Measurements from ENCODE around the gene SH3GLB2.
A peak's percentile ranks its signal among the peaks of the same experiment; 100 is the strongest.
"Not testable (repeated sequence)": the region's sequence is repeated elsewhere in the genome, so short reads cannot be mapped to it uniquely, and the experiment has no call there.

SH3GLB2 gene

DNA sequence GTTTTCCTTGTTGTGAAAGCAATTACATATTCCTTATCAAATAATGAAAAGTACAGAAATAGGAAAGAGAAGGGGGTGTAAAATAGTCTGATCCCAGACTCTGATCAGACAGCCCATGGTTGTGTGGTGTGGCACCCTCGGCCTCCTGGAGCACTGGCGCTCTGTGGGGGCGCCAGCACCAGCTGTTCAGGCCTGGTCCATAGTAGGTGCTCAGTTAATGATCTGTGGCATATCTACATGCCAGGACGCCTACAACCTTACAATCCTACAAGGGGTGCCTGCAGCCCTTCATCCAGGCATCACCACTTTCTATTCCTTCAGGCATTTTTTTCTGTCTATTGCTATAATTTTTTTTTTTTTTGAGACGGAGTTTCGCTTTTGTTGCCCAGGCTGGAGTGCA, 24.9 kb upstream of the SH3GLB2 start:
- no peak for DNase-seq (ENCODE audit: low read depth in 2 of 2)

DNA sequence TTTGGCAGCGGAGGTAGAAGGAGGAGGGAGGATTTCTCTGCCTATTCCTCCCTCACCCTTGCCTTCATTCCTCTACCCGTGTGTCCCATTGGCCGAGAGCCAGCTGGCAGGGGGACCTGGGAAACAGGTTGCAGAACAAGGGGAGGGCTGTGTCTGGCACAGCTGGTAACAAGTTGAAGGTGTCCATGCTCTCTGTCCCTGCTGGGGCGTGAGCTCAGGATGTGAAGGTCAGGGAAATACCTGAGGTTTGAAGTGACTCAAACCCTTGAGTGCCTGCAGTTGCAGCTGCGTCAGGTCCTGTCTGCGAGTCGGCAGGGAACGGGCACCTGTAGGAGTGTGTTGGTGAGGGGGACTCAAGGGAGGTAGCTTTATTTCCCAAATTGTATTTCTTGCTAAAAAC, 24.5 kb upstream of the SH3GLB2 start:
- no peak for DNase-seq (ENCODE audit: low read depth in 2 of 2)

DNA sequence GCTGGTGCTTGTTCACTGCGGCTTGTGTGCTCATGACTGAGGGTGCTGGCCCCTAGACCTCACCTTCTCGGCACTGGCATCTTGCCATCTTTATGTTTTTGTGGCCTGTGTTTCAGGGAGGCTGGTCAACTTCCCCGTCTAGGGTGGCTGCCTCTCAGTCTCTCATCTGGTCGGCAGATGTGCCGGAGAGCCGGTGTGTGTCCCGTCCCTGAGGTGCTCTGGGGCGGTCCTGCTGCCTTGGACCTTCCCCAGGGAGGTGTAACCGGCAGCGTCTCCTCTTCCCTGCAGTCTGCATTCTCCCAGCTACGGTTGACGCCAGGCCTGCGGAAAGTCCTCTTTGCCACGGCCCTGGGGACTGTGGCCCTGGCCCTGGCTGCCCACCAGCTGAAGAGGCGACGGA, 13.9 kb upstream of the SH3GLB2 start:
- no peak for DNase-seq (ENCODE audit: low read depth in 2 of 2)

DNA sequence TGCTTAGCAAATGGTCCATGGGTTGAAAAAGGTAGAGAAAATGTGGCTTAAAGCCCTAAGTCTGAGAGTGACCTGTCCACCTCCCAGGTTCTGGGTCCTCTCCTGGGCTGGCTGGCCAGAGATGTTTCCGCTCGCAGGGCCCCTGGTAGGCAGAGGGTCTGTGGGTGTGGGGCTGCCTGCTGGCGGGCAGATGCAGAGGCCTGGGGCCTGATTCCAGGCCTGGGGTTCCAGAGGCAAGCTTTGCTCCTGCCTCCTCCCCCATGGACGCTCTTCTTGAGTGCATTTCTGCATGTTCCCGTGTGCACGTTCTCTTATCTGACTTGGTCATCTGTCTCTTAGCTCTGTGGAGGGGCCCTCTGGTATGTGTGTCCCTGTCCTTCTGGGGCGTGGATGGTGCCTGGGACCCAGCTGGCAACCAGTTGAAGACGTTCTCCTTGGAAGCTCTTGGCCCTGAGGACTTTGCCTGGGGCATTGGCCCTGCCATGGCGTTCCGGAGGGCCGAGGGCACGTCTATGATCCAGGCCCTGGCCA, 12.0 kb upstream of the SH3GLB2 start:
- DNase-seq (ENCODE audit: low read depth in 2 of 2): no peak

DNA sequence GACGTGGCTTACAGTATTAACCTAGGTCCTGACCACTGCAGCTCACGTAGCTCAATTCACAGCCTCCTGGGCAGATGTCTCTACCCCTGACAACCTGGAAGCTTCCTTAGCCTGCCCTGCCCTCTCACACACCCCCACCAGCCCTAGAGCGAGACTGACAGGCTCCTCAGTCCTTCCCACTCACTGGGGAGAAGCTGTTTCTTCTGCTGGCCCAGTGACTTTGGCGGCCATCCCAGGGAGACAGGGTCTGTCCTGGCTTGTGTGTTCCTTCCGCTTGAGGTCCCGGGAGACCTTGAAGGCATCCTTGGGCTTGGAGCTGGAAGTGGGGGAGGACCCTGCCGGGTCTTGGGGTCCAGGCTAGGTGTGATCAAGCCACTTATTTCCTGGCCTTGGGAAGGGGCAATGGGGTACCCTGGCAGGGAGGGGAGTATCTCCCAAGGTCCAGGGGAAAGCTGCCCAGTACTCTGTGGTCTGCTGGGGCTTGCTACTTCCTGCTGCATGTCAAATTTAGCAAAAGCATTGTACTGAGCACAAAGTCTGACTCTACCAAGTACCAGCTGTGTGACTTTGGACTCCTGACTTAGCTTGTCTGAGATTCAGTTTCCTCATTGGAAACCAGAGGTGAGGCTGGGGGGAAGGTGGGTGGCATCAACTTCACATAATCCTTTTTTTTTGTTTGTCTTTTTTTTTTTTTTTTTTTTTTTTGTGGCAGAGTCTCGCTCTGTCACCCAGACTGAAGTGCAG, 10.2 kb upstream of the SH3GLB2 start:
- DNase-seq (ENCODE audit: low read depth in 2 of 2): no peak

DNA sequence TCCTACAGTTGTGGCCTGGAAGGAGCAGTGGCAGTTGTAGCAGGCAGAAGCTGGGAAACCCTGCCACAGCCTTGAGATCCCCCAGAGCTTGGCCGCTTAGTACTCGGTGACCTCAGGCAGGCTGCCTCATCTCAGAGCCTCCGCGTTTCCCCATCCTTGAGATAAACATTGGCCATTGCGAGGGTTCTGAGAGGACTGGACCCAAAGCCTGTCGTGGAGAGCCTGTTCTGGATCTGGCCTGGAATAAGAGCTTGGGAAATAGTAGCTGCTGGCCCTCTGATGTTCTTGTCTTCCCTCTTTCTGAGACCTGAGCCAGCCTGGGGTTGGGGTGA, 9.6 kb upstream of the SH3GLB2 start:
- DNase-seq (ENCODE audit: low read depth in 2 of 2): no peak

DNA sequence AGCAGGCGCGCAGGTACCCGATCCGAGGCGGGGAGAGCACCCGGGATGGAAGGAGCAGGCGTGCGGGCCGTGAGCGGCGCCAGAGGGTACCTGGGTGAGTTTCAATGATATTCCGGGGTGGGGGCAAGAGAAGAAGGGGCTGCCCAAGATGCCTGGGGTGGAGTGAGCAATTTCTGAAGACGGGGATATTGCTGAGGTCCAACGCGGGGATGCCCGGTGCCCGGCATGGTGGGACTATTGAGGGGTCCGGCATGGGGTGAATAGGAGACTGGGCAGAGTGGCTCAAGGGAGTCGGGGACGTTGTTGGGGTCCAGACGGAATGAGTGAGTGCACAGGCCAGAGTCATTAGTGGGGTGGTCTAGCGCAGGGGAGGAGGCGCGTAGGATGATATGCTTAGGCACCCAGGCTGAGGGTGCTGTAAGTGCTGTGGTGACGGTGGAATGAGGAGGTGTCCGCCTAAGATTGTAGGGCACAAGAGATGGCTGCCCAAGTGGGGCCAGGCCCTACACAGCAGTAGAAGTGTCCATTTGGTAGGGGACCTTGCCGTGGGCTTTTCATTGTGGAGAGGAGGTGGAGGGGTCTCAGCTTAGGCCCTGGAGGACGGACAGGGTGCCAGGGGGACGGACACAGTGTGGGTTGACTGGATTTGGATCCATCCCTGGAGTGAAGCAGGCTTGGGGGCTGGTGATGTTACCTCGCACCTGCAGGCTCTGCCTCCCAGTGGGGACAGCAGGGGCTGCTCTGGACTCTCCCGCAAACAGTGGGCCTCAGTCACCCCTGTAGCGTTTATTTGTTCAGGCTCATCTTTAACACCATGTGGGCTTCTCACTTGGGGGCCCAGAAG, 9.0 kb upstream of the SH3GLB2 start:
- DNase-seq (ENCODE audit: low read depth in 2 of 2): no peak

DNA sequence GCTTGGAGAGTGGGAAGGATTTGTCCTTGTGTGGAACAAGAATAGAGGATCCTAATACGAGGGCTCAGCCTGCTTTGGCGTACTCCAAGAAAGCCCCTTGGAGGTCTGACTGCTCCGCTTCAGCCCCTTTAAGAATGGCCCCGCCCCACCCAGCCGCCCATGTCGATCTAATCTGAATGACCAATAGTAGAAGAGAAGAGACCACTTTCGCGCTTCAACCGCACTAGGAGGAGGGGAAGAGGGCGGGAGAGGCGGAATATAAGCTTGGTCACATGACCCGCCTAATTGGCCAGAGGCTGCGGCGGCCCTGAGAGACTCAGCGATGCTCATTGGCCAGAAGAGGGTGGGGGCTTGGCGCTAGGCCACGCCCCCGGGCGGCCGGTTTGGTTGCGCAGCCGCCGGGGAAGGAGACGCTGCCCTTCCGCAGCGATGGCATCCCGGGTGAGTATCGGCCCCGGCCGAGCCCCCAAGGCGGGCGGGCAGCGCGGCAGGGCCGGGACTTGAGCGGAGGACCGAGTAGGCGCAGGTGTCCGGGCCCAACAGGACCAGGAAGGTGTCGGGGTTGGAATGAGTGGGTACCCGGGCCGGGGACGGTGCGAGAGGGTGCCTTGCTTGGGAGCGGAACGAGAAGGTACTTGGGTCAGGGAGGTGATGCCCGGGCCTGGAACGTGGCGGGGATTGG, 8.3 kb upstream of the SH3GLB2 start, which contains the start of gene MIGA2:
MIGA2 (plus strand) TSS at position 386 of the 682 bp plus-strand sequence. CDS start 3,969 bp downstream, outside the sequence.
- DNase-seq (ENCODE audit: low read depth in 2 of 2): peak; percentile 83 to 93

DNA sequence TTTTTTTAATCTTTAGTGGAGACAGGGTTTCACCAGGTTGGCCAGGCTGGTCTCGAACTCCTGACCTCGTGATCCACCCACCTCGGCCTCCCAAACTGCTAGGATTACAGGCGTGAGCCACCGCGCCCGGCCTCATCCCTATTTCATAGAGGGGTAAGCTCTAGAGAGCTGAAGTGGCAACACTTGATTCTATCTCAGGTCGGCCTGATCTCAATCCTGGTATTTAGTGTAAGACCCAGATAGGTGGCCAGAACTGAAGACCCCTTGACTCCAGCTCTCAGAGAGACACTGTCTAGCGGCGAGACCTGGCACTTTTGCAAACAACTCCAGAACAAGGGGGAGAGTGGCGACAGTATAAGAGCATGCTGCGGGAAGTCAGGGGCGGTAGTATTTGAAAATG, 7.7 kb upstream of the SH3GLB2 start:
- DNase-seq (ENCODE audit: low read depth in 2 of 2): not testable (repeated sequence)

DNA sequence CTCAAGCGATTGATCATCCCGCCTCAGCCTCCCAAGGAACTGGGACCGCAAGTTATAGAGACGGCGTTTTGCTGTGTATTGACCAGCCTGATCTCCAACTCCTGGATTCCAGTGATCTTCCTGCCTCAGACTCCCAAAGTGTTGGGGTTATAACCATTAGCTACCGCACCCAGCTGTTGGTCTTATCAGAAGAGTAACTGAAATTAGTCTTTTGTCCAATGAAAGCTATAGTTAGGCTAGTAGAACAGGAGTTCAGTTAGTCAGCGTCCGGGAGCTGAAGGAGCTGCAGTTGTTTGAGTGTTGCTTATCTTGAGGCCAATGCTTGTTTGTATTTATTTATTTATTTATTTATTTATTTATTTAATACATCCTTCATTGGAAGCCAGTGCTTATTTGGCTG, 5.1 kb upstream of the SH3GLB2 start:
- no peak for DNase-seq (ENCODE audit: low read depth in 2 of 2)

DNA sequence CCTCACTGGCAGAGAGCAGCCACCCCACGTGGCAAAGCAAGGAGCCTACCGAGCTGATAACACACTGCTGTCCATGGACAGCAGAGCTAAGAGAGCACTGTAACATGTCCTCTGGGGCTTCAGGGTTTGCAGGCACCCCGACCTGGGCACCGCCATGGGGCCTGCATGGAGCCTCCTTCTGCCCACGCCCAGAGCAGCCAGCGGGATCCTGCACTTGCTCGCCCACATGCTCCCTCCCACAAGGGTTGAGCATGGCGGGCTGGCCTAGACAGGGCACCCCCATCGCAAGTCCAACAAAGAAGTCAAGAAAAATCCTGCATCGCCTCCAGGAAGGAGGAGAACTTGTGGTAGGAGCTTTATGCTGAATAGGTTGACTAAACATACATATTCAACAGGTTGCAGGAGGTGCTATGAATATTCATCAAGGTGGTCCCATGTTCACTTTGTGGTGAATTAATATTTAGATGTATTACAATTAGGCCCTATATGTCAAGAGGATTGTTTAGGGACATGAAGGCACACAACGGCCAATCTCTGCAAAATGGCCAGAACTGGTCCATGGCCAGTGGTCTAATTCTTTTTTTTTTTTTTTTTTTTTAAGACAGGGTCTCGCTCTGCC, 4.5 kb upstream of the SH3GLB2 start:
- no peak for DNase-seq (ENCODE audit: low read depth in 2 of 2)

DNA sequence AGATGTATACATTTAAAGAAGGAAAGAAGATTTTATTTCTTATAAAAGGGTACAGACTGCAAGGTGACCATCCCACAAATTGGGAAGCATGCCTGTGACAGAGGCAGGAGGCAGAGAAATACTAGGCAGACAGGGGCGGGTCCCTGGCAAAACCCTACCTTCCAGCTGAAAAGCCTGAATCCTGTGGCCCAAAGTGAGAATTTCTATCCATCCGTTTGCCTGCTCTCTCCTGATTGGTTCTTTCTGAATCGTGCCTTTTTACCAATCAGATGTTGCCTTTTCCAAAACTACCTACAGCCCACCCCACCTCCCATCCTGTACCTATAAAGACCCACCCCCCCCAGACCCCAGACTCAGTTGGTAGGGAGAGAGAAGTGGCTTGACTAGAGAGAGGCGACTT, 3.4 kb upstream of the SH3GLB2 start:
- no peak for DNase-seq (ENCODE audit: low read depth in 2 of 2)

DNA sequence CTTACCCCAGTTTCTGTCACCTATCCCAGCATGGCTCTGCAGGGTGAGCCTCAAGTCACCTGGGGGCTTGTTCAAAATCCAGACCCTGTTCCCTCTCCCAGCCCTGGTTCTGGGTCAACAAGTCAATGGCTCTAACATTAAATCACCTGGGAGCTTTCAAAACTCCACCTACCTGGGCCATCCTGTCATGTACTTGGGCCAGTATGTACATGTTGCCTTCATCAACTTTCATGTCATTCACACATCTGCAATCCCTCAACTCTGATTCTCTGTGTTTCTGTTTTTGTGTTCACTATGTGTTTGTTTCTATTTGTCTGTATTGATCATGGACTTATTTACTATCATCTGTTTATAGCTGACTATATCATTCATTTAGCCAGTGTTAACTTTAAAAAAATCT, 2.1 kb upstream of the SH3GLB2 start:
- DNase-seq (ENCODE audit: low read depth in 2 of 2): no peak

DNA sequence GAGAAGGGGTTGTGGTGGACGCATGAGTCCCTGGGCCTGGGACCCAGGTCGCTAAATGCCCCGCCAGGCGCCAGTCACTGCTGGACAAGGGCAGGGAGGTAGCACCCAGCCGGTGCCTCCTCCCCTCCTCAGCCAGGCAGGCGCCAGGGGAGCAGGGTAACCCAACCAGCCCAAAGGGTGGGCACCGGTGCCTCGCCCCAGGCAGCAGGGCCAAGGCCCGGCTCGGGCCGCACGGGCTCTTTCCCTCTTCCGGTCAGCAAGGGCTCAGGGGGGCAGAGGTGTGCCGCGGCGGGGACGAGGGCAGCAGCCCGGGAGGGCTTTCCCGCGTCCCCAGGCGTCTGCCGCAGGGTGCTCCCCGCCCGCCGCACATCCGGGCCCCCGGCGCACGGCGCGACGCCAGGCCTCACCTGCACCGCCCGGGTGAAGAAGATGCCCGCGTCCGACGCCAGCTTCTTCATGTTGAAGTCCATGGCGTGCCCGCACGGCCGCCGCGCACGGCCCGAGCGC, 393 bp downstream of the SH3GLB2 start:
- no peak for DNase-seq (ENCODE audit: low read depth in 2 of 2)

DNA sequence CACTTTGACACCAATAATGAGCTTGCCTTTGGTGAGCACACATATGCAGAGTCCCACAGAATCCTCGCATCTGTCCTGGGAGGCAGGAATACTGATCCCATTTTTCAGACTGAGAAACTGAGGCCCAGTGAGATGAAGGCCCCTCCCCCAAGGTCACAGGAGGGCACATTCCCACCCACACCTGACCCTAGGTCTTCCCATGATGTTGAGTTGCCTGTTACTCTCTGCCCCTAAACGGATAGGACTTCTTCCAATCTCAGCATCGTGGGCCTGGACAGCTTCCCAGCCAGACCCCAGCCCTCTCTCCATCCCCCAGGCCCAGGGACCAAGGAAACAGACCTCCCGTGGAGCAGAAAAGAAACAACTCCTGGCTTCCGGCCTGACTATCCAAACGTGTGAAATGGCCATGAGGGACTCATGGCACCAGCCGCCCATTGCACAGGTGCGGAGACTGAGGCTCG, 877 bp downstream of the SH3GLB2 start:
- DNase-seq (ENCODE audit: low read depth in 2 of 2): no peak

DNA sequence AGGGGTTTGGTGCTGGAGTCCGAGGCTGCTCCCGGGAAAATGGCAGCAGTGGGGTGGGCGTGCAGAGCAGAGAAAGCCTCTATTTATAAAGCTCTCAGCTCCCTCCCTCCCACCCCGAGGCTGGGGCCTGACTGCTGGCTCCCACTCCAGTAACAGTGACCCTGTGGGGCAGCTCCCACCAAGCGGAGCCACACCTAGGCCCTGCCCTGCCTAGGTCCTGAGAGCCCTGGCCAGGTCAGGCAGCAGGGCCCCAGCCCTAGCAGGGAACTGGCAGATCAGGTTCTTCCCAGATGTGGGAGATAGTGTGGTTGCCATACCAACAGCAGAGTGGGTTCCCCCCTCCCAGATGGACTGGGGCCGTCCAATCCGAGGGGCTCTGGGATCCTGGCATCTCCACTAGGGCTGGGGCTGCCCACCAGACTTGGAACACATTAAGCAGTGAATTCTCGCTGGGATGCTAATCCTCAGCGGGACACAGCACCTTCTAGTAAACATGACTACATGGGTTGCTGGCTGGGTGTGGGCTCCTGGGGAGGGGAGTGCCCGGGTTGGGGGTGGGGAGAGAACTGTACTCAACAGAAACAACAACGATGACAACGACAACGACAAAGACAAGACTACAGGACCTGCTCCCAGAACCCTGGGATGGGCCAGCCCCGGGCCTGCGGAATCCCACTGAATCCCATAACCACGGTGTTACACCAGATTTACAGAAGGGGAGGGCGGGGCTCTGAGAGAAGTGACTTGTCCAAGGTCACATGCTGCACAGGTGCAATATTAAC, 1.5 kb downstream of the SH3GLB2 start:
- DNase-seq (ENCODE audit: low read depth in 2 of 2): no peak

DNA sequence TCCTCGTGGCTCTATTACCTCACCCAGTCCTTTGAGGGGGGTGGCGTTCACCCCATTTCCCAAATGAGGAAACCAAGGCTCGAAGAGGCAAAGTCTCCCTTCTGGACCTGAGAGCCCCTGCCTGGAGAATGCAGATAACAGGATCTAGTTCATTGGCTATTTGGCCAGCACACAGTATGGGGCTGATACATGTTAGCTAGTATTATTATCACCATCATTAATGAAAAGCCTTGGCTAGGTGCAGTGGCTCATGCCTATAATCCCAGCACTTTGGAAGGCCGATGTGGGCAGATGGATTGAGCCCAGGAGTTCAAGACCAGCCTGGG, 4.3 kb downstream of the SH3GLB2 start:
- DNase-seq (ENCODE audit: low read depth in 2 of 2): no peak

DNA sequence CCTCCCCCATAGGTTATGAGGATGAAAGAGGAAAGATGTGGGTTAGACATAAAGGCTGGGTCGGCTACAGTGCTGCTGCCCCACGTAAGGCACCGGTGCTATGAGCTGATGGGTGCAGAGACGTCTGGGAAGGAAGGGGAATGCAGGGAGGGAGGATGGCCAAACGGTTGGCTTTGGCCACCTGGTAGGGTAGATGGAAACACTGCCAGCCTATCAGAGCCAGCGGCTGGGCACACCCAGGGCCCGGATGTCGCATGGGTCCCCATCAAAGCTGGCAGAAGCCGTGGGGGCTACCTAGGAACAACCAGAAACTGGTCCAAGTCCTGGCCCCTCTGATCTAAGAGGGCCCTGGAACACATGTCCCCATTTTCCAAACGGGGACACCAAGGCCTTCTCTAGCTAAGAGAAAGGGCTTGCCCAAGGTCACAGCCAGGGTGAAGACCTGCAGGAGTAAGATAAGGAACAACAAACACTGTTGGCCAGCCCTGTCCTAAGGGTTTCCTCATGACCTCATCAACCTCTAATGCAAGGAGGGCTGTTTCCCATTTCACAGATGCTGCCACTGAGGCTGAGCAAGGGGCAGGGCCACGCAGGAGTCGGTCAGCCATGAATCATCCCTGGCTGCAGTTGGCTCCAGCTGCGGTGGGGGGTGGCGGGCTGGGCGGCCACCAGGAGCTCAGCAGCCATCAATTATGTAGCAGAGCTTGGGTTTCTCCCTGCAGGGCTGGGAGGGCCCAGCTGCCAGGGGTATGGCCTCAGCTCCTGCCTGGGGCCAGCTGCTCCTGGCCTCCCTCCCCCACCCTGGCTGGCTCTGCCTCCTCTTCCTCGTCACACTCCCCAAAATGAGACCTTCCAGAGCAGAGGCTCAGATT, 4.9 kb downstream of the SH3GLB2 start:
- DNase-seq (ENCODE audit: low read depth in 2 of 2): no peak

DNA sequence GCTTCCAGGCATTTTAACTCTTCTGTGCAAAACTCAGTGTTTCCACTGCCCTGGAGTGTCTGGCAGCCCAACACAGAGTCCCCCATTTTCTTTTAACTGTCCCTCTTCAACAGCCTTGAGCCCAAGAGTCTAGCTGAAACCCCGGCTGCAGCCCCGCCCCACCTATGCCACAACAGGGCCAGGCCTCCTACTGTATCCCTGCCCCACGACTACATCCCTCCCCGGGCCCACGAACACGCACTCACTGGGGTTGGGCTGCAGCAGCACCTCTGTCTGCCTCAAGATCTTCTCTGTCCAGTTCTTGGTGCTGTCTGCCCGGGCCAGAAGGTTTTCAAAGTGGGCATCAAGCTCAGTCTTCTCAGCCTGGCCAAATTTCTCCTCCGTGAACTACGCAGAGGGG, 6.1 kb downstream of the SH3GLB2 start:
- DNase-seq (ENCODE audit: low read depth in 2 of 2): no peak

DNA sequence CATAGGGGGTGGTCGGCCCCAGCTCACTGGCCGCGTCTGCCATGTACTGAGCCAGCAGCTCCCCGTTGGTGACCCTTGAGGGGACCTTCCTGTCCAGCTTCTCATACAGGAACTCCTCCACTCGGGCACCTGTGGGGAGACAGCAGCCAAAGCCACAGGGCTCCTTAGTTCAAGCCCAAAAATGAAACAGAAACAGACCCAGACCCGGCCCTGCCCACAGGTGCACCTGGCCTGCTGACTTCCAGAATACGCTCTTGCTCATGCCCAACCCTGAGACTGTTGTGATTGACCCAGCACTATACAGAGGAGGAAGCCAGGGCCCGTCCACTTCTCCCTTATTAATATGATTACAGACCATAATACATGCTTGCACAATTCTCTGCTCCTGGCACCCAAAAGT, 7.0 kb downstream of the SH3GLB2 start:
- DNase-seq (ENCODE audit: low read depth in 2 of 2): no peak

Data from stimulated activated CD4-positive, alpha-beta T cell treated with anti-CD3 and anti-CD28 coated beads, Interleukin-12 subunit alpha, Interleukin-12 subunit beta, amount 100 ng/mL, for 24 hours (primary cell).